Left hindlimb (tissue), 1 donor: ENCODE measurements around the gene ADAMTSL5.
"Not testable (repeated sequence)": the region's sequence is repeated elsewhere in the genome, so short reads cannot be mapped to it uniquely, and the experiment has no call there.

Source experiments
- DNase-seq: peaks from one replicate; pipeline ENCODE4 v3.0.0-alpha.2; 2018

ADAMTSL5 gene

GRCh38 chr19:1477056-1477455 lies 35.8 kb downstream of the ADAMTSL5 start:
- DNase-seq: not testable (repeated sequence)

GRCh38 chr19:1475751-1476437 lies 36.9 kb downstream of the ADAMTSL5 start:
- no peak for DNase-seq

- DNase-seq: no peak
Observed at GRCh38 chr19:1474765-1475351, 38.0 kb downstream of the ADAMTSL5 start.

GRCh38 chr19:1474011-1474764 lies 38.6 kb downstream of the ADAMTSL5 start:
- DNase-seq: no peak

- DNase-seq: no peak
Observed at GRCh38 chr19:1473085-1473851, 39.6 kb downstream of the ADAMTSL5 start.

- no peak for DNase-seq
Observed at GRCh38 chr19:1472231-1473084, 40.4 kb downstream of the ADAMTSL5 start.

- DNase-seq: no peak
Observed at GRCh38 chr19:1471515-1472160, 41.2 kb downstream of the ADAMTSL5 start.

GRCh38 chr19:1471010-1471514 lies 41.8 kb downstream of the ADAMTSL5 start:
- DNase-seq: no peak

- DNase-seq: no peak
Observed at GRCh38 chr19:1470305-1471009, 42.4 kb downstream of the ADAMTSL5 start.

GRCh38 chr19:1470055-1470304 lies 42.8 kb downstream of the ADAMTSL5 start:
- DNase-seq: no peak

GRCh38 chr19:1469255-1470054 lies 43.4 kb downstream of the ADAMTSL5 start:
- no peak for DNase-seq

GRCh38 chr19:1468821-1469254 lies 44.0 kb downstream of the ADAMTSL5 start:
- DNase-seq: no peak

GRCh38 chr19:1468274-1468820 lies 44.5 kb downstream of the ADAMTSL5 start:
- DNase-seq: no peak

- DNase-seq: no peak
Observed at GRCh38 chr19:1467490-1468273, 45.1 kb downstream of the ADAMTSL5 start.

GRCh38 chr19:1467215-1467489 lies 45.7 kb downstream of the ADAMTSL5 start:
- DNase-seq: no peak

- no peak for DNase-seq
Observed at GRCh38 chr19:1466461-1467214, 46.2 kb downstream of the ADAMTSL5 start.

- no peak for DNase-seq
Observed at GRCh38 chr19:1466018-1466460, 46.8 kb downstream of the ADAMTSL5 start.
